Brain microvascular endothelial cell (primary cell): ENCODE results near the gene CNKSR3.
A peak's percentile ranks its signal among the peaks of the same experiment; 100 is the strongest.

Experiments used
- DNase-seq: peaks from one replicate; pipeline ENCODE4 v3.0.0-alpha.2; 2020
- H3K27ac ChIP-seq: fragments of 250-450 bp; sonication (Bioruptor Pico); 2 replicates; pipeline ENCODE4 v1.5.1; 2020; ENCODE audit warnings: mild to moderate bottlenecking, moderate library complexity
- H3K27me3 ChIP-seq: fragments of 250-450 bp; sonication (Bioruptor Pico); replicated peaks from 2 replicates; pipeline ENCODE4 v1.5.1; 2020; ENCODE audit warnings: mild to moderate bottlenecking
- H3K36me3 ChIP-seq: fragments of 250-450 bp; sonication (Bioruptor Pico); replicated peaks from 2 replicates; pipeline ENCODE4 v1.5.1; 2020; ENCODE audit warnings: mild to moderate bottlenecking
- H3K4me3 ChIP-seq: 2 replicates; pipeline ENCODE4 v1.5.1; 2011; ENCODE audit warnings: low read depth, mild to moderate bottlenecking, control low read depth, low read length, moderate library complexity
- in situ Hi-C: cut with HindIII; loops from 2 replicates; pipeline ENCODE4 v1.10.0; 2017; ENCODE audit warnings: low sequenced_read_pairs, low pct_ligation_motif_present
- TF ChIP-seq, protein P1 (sequence below): IDR thresholded peaks from 2 replicates; pipeline ENCODE4 v1.5.1; 2011; ENCODE audit warnings: low read depth, mild to moderate bottlenecking, moderate library complexity, low read length, control low read depth, inconsistent platforms; ENCODE audit errors: missing control alignments

The CNKSR3 gene

DNA sequence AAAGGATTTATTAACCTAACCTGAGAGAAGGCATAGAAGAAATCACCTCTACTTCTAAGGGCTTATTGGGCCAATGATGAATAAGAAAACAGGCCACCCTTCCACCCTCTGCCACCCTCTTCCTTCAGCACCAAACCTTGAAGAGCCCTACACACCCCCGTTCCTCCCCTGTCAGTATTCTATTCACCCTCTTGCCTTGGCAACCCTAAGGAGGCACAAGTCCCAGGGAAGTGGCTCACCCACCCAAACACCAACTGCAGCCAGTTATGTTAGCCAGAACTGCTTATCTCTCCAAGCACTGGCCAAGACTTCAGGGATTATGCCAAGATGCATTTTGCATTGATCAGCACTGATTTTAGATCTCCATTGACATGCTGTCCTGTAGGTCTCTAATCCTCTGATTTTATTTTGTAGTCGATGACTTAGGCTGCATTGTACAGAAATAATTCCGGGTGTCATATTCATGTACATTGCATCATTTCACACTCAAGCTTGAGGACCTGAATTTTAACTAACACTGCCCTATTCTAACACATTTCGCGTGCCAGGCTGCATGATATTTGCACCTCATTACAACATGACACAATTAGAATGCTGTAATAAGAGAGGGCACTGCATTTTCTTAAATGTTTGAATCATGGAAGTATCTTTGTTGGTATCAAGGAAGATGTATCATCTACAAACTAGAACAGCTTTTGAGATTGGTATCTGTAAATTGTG lies 15.7 kb downstream of the CNKSR3 start:
- in situ Hi-C loops, result no loop called here
- Histone ChIP-seq H3K36me3 (no peaks in the 10 kb centered on the region), H3K27me3 (no peaks in the 10 kb centered on the region), H3K4me3 (no peak overlapping the region), H3K27ac (no peak overlapping the region)
- TF ChIP-seq, protein P1, sequence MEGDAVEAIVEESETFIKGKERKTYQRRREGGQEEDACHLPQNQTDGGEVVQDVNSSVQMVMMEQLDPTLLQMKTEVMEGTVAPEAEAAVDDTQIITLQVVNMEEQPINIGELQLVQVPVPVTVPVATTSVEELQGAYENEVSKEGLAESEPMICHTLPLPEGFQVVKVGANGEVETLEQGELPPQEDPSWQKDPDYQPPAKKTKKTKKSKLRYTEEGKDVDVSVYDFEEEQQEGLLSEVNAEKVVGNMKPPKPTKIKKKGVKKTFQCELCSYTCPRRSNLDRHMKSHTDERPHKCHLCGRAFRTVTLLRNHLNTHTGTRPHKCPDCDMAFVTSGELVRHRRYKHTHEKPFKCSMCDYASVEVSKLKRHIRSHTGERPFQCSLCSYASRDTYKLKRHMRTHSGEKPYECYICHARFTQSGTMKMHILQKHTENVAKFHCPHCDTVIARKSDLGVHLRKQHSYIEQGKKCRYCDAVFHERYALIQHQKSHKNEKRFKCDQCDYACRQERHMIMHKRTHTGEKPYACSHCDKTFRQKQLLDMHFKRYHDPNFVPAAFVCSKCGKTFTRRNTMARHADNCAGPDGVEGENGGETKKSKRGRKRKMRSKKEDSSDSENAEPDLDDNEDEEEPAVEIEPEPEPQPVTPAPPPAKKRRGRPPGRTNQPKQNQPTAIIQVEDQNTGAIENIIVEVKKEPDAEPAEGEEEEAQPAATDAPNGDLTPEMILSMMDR, result no peak
- no peak for DNase-seq

DNA sequence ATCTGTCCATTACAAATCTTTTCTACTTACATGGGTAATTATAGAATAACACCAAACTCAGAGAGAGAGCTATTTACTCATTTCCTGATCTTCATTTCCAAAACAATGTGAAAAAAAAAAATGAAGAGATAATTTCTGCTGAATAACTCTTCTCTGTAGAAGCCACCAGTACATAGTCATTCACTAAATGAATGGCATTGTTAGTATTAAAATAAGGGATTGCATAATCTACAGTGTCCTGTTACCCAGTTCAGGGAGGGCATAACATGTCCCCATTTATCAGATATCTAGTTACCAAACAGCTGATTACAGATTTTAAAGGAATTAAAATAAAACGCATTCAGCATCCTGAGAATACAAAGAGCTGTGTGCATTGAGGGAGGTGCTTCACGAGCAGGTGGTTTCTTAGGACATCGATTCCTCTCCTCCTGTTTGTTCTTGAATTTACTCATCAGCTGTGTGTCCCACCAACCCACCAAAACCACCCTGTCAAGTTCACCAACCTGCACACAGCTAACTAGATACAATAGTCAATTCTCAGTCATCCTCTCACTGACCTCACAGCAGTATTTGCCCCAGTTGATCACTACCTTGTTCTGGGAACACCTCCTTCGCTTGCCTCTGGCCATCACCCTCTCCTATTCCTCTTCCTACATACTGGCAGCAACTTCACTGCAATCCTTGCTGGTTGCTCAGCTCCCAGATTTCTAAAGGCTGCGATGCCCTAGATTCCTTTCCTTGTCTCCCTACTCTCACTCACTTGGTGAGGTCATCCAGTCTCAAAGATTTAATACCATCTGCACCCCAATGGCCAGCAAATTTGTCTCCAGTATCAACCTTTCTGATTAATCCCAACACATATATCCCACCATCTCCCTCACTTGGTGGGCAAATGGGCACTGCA lies 18.7 kb downstream of the CNKSR3 start:
- DNase-seq, result no peak
- in situ Hi-C loops, result no loop called here
- Histone ChIP-seq H3K27ac (no peak overlapping the region), H3K27me3 (no peaks in the 10 kb centered on the region), H3K36me3 (no peaks in the 10 kb centered on the region), H3K4me3 (no peak overlapping the region)
- TF ChIP-seq, protein P1, result no peak

DNA sequence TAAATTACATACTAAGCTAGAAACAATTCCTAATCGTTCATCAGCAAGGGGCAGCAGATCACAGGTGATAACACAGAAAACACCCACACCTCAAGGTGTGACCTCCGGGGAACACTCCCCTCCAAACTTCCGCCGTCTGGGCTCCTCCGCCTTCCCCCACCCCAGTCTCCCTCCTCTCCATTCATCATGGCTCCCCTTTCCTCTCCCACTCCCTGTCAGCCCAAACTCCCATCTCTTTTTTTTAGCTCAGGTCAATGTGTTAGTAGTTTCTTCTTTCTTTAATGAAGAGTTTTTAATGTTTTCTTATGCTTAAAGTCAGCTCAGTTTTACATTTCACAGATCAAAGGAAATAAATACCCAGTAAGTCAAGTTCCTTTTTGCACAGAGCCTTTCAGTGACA lies 20.7 kb downstream of the CNKSR3 start:
- H3K27me3 ChIP-seq, result no peaks in the 10 kb centered on the region
- no peaks in the 10 kb centered on the region for H3K36me3 ChIP-seq
- H3K27ac ChIP-seq, result no peak overlapping the region
- no peak for DNase-seq
- H3K4me3 ChIP-seq, result no peak overlapping the region
- in situ Hi-C loops, result no loop called here
- TF ChIP-seq, protein P1, result no peak

DNA sequence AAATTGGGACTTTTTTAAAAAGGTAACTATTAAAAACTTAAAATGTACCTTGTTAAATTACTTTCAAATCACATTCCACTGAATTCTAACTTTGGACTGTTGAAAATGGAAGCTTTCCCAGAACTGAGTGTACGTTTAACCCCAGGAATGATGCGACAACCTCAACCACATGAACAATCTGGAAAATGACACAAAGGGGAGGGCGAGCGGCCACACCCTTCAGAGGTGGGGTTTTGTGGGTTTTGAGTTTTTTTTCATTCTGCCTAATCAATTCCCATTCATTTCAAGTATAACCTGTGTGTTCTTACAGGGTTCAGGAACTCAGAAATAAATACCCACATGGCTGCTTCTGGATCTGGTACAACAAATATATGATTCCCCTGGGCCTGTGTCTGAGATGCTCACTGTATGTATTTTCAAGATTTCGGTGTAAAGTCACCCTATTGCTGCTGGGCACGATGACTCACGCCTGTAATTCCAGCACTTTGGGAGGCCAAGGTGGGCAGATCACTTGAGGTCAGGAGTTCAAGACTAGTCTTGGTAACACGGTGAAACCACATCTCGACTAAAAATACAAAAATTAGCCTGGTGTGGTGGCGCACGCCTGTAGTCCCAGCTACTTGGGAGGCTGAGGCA lies 21.6 kb downstream of the CNKSR3 start:
- TF ChIP-seq, protein P1, result no peak
- in situ Hi-C loops, result no loop called here
- H3K36me3 ChIP-seq, result no peaks in the 10 kb centered on the region
- peak; percentile 51 for DNase-seq
- no peak overlapping the region for H3K4me3 ChIP-seq
- peak overlapping the region; percentile 70 for H3K27ac ChIP-seq
- H3K27me3 ChIP-seq, result no peaks in the 10 kb centered on the region

DNA sequence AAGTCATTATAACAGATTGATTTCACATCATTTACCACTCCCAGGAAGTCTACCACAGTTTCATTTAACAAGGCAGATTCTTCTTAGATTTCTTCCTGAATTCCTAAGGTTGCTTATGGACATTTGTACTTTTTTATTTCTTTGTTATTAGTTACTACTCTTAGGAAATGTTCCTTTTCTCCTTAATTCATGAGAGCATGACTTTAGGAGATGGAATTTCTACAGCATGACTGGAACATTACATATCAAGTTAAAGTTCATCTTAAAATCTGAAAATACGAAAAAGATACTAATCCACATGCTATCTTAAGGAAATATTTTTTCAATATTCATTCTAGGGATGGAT lies 22.3 kb downstream of the CNKSR3 start:
- Histone ChIP-seq H3K4me3 (no peak overlapping the region), H3K27me3 (no peaks in the 10 kb centered on the region), H3K36me3 (no peaks in the 10 kb centered on the region), H3K27ac (peak overlapping the region; percentile 70)
- no peak for DNase-seq
- TF ChIP-seq, protein P1, result no peak
- in situ Hi-C loops, result no loop called here
